GM10266 (cell line): ENCODE measurements around the gene ADAMTS8.

ENCODE experiments used
- DNase-seq: peaks from one replicate; pipeline ENCODE4 v3.0.0; 2012; ENCODE audit errors: extremely low spot score
- TF ChIP-seq, protein P1 (sequence below): IDR thresholded peaks from 2 replicates; pipeline ENCODE4 v1.5.1; 2012; ENCODE audit warnings: mild to moderate bottlenecking, low read depth; ENCODE audit not compliant: control insufficient read depth, insufficient read depth; ENCODE audit errors: missing control alignments

The ADAMTS8 gene

DNA sequence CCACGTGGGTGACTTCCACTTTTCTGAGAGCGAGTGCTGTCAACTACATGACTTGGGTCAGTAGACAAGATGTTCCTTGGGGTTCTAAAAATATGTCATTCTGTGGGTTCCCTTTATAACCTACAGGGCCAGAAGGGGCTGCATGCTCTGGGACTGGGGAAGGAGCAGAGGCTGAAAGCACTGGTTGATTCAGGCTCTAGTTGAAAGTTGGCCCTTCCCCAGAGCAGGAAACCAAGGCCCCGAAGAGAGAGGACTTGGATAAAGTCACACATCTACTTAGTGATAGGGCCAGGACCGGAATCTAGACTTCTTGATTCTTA, 30.0 kb upstream of the ADAMTS8 start:
- DNase-seq: no peak
- TF ChIP-seq, protein P1, sequence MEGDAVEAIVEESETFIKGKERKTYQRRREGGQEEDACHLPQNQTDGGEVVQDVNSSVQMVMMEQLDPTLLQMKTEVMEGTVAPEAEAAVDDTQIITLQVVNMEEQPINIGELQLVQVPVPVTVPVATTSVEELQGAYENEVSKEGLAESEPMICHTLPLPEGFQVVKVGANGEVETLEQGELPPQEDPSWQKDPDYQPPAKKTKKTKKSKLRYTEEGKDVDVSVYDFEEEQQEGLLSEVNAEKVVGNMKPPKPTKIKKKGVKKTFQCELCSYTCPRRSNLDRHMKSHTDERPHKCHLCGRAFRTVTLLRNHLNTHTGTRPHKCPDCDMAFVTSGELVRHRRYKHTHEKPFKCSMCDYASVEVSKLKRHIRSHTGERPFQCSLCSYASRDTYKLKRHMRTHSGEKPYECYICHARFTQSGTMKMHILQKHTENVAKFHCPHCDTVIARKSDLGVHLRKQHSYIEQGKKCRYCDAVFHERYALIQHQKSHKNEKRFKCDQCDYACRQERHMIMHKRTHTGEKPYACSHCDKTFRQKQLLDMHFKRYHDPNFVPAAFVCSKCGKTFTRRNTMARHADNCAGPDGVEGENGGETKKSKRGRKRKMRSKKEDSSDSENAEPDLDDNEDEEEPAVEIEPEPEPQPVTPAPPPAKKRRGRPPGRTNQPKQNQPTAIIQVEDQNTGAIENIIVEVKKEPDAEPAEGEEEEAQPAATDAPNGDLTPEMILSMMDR: no peak

GRCh38 chr11:130457623-130458409, 29.4 kb upstream of the ADAMTS8 start:
- no peak for DNase-seq
- TF ChIP-seq, protein P1: no peak

- no peak for DNase-seq
- TF ChIP-seq, protein P1: no peak
Measured at GRCh38 chr11:130456286-130456685, 27.9 kb upstream of the ADAMTS8 start.

DNA sequence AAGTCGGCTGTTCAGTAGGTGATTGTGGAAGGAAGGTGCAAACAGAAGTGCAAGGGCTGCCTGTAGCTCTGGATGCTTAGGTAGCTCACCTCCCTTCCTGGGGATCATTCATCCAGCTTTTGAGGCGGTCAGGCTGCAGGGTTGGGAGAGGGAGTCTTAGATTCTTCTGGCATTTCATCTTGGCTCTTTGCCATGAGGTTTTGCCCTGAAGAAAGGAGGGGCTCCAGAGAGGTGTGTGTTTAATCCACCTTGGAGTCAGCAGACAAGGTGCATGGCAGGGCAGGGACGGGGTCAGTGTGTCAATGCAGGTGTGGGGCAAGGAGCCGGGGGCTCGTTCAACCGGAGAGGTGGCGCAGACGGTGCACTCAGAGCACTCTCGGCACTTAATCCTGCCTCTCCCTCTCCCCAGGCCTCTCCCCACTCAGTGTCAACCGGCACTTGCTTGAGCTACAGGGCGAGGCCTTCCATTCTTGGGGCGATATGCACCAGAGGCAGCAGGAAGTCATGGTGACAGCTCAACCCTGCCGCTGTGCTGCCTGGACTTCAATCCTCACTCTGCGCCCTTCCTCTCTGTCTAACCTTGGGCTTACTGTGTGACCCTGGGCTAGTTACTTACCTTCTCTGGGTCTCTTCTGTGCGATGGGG, 27.2 kb upstream of the ADAMTS8 start:
- TF ChIP-seq, protein P1: no peak
- DNase-seq: no peak

DNA sequence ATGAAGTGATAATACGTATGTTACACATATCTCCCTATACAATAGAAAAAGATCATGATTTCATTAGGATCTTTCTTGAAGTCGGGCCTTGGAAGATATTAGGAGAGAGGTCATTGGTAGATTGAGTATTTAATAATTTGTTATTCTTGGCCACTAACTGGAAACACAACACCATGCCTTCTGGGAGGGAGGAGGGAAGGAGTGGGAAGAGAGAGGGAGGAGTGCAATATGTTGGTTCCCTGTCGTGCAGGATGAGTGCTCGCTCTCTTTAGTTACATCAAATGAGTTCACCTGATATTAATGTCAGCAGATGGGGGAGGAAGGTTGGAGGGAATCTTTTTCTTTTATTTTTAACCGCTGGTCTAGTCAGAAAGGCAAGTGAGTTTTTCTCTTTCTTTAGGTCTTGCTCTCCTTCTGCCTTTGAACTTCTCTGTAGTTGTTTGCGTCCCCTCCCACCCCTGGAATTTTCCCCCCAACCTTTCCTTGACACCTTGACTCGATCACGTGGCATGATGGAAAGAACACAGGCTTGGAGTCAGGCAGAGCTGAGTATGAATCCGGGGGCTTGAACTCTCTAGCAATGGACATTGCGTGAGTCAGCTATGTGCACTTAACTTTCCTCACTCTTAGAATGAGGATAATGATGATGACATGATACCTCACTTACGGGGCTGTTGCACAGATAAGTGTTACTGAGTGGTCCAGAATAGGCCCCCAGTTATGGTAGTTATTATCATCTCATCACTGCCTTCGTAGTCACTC, 26.3 kb upstream of the ADAMTS8 start:
- DNase-seq: no peak
- TF ChIP-seq, protein P1: no peak

DNA sequence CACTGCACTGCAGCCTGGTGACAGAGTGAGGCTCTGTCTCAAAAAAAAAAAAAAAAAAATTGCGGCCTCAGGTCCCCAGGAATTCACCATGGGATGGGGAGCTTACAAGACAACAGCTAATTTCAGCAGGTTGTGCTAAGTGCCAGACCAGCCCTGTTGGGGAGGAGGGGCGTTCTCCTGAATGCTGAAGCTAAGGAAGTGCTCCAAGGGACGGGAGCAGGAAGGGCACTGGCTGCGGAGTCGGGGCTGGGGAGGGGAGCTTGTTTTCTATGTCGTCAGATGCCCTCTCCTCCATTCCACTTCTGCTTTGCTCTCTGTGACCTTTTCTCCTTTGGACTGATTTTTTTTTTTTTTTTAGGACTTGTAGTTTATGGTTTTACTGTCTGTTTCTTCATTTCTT, 24.5 kb upstream of the ADAMTS8 start:
- no peak for DNase-seq

More for the DNA sequence above, 24.5 kb upstream of the ADAMTS8 start:
- TF ChIP-seq, protein P1: no peak
